Adrenal gland (tissue), 5 donors: Measurements from ENCODE around the gene NUDT4.

ENCODE experiments used
- CTCF ChIP-seq, 6 experiments: fragments of 450-650 bp in 4 of 6; fragments of 200-600 bp in 2 of 6; sonication (generic) in 1 of 6; IDR thresholded peaks; 1 replicate in 5 of 6; 2 replicates in 1 of 6; pipeline versions ENCODE4 v1.5.1 to v1.8.0; 2016 to 2021; ENCODE audit warnings: antibody characterized with exemption in 6 of 6, mild to moderate bottlenecking in 2 of 6, moderate library complexity in 1 of 6
- POLR2A ChIP-seq, 2 donors: fragments of 450-650 bp; IDR thresholded peaks; one replicate each; pipeline ENCODE4 v1.6.1; 2017; ENCODE audit warnings: antibody characterized with exemption in 2 of 2, mild to moderate bottlenecking in 2 of 2, moderate library complexity in 1 of 2
- donor health status: DM: no; HTN: no; CAD: no.

DNA sequence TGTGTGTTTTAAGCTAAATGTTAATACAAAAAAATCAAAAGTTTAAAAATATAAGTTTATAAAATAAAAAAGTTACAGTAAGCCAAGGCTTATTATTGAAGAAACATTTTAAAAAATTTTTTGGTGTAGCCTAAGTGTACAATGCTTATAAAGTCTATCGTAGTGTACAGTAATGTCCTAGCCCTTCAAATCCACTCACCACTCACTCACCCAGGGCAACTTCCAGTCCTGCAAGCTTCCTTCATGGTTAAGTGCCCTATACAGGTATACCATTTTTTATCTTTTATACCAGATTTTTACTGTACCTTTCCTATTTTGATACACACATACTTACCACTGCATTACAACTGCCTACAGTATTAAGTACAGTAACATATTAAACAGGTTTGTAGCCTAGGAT lies 52.1 kb downstream of the NUDT4 start:
- TF ChIP-seq CTCF (IDR thresholded peaks at IDR 0.05) (no peak), POLR2A (IDR thresholded peaks at IDR 0.05) (no peak)
